Stomach (tissue), 4 donors: ENCODE data around the gene FAM53C.

ENCODE experiments used
- POLR2A ChIP-seq, 4 donors: fragments of 450-650 bp; IDR thresholded peaks; one replicate each; pipeline ENCODE4 v1.6.1; 2016; ENCODE audit warnings: antibody characterized with exemption in 4 of 4, control low read depth in 2 of 4, mild to moderate bottlenecking in 1 of 4, moderate library complexity in 1 of 4
- POLR2AphosphoS5 ChIP-seq, 3 donors: sonication (generic); formaldehyde crosslinking; IDR thresholded peaks; one replicate each; pipeline ENCODE4 v1.6.1; 2016; ENCODE audit warnings: antibody characterized with exemption in 3 of 3

DNA sequence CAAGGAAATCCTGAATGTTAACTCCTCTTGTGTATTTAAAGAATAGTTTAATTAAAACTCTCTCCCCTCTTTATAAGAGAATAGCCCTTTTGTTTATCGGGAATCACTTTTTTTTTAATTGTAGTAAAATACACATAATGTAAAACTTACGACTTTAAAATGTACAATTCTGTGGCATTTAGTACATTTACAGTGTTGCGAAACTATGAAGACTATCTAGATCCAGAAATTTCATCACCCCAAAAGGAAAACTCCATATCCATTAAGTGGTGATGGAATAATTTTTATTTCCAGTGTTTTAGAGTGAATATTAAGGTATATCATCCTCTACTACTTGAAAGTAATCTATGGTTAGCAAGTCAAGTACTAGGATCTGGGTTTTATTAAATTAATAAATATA is 51.3 kb downstream of the FAM53C start:
- no peak for TF ChIP-seq POLR2A (IDR thresholded peaks at IDR 0.05)
- no peak for TF ChIP-seq POLR2AphosphoS5 (IDR thresholded peaks at IDR 0.05)
